ENCODE data around the gene BRSK1. TPM values are rescaled to one million over a fixed set of nuclear protein-coding genes. Genes with fewer than 3 reads are reported as not detected.

The BRSK1 gene
- total and polyA plus RNA-seq, 2 of the 8 experiments (the other 6 are each of a cell fraction or from before 2014, with no cell fraction given), result 27.6 to 32.7 TPM

DNA sequence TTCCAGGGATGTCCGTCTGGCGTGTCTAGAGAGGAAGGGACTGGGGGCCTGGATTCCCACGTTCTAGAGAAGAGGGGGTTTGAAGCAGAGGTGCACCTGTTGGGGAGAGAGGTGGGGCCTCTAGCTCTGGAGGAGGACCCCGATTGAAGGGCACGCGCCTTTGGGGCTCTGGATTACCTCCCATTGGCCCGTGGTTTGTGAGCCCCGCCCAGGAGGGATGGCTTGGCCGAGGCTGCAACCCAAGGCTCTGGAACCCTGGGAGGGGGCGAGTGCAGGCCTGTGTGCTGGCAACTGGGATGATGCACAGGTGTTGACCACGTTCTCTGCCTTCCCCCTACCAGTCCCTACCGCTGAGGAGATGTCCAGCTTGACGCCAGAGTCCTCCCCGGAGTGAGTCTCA is 21.2 kb downstream of the BRSK1 start:
- DNase-seq (ENCODE audit: low read depth in 1 of 2, low spot score in 2 of 2) (peak in 1 of 2 experiments; percentile 71), FAIRE-seq (no peak)
- Histone ChIP-seq H3K27me3 (replicated peaks in 1 of 4; ENCODE audit: control insufficient read depth in 3 of 4, extremely low read depth in 1 of 4, insufficient read depth in 3 of 4, low read length in 3 of 4) (no peaks in the 10 kb centered on the region), H2BK12ac (ENCODE audit: low read depth, low read length) (0 out of 2 replicates have a peak overlapping the region, but pooled peaks have one; percentile 2), H4K91ac (replicated peaks; ENCODE audit: insufficient read length, low read length) (no peak overlapping the region), H2BK120ac (replicated peaks; ENCODE audit: low read depth, low read length) (no peak overlapping the region), H3K4ac (replicated peaks; ENCODE audit: insufficient read length, low read depth, low read length) (no peak overlapping the region), H2BK20ac (ENCODE audit: low read length) (no peak overlapping the region), H4K5ac (ENCODE audit: insufficient read length, low read depth, low read length) (no peak overlapping the region), H3K9me3 (ENCODE audit: insufficient read depth in 2 of 2, low read depth in 1 of 2, low read length in 1 of 2) (no peaks in the 10 kb centered on the region), H3K4me3 (ENCODE audit: extremely low read depth in 1 of 4, insufficient read depth in 2 of 4, low read depth in 3 of 4, low read length in 4 of 4) (no peak overlapping the region), H3K18ac (ENCODE audit: extremely low read depth, low read length) (no peak overlapping the region), H3K4me2 (ENCODE audit: insufficient read depth in 1 of 2, low read depth in 2 of 2, low read length in 2 of 2) (no peak overlapping the region), H2AFZ (ENCODE audit: low read length) (no peak overlapping the region), H3K36me3 (ENCODE audit: control insufficient read depth in 2 of 4, insufficient read depth in 4 of 4, low read length in 3 of 4) (peaks cover 21 to 54% (median 39%) of the 10 kb centered on the region in 4 experiments), H4K20me1 (replicated peaks in 1 of 2; ENCODE audit: control insufficient read depth in 1 of 2, insufficient read depth in 2 of 2, low read length in 2 of 2) (peaks cover 0 to 5% of the 10 kb centered on the region in 2 experiments), H3K79me1 (ENCODE audit: low read depth, low read length) (no peaks in the 10 kb centered on the region; the same call in 1 of the 2 replicates), H2BK5ac (ENCODE audit: low read depth, low read length) (no peak overlapping the region), H3K23me2 (ENCODE audit: low read depth, low read length) (peaks cover 2% of the 10 kb centered on the region; the same call in 1 of the 2 replicates), H3K56ac (replicated peaks; ENCODE audit: insufficient read length, low read depth, low read length) (no peak overlapping the region), H2BK15ac (ENCODE audit: low read length) (no peak overlapping the region), H3K9ac (replicated peaks in 1 of 4; ENCODE audit: extremely low read depth in 1 of 4, low read depth in 3 of 4, low read length in 3 of 4) (no peak overlapping the region), H2AK5ac (ENCODE audit: low read depth, low read length) (no peak overlapping the region), H3K79me2 (ENCODE audit: control insufficient read depth in 1 of 2, insufficient read depth in 2 of 2, low read length in 2 of 2) (no peaks in the 10 kb centered on the region), H3K27ac (ENCODE audit: low read depth, low read length) (no peak overlapping the region), H4K8ac (ENCODE audit: extremely low read depth, insufficient read depth, low read length) (no peak overlapping the region), H3K14ac (ENCODE audit: insufficient read length) (no peak overlapping the region), H3K23ac (ENCODE audit: insufficient read length) (no peak overlapping the region), H3K4me1 (replicated peaks in 1 of 4; ENCODE audit: control insufficient read depth in 3 of 4, insufficient read depth in 4 of 4, low read length in 3 of 4) (peaks cover 0 to 8% (median 3%) of the 10 kb centered on the region in 4 experiments; a peak in 3 of 7 replicates)
- WGBS, 2 experiments (ENCODE audit: extremely low coverage in 1 of 2, insufficient coverage in 1 of 2, insufficient read length in 1 of 2, insufficient replicate concordance in 2 of 2, low coverage in 1 of 2, low lambda C conversion rate in 2 of 2, missing lambda C conversion rate in 1 of 2), result 84% methylated on average over 14 of the region's 14 CpGs; no CpG with 5 or more reads in 1 of the 2 experiments
- ChIA-PET CTCF (ENCODE audit: partially characterized antibody) (interaction anchor here (0.9 kb wide), 1 partner anchor 145 kb away, joined by 3 read pairs; no protein-coding TSS in a partner anchor), POLR2A (ENCODE audit: partially characterized antibody) (interaction anchor here (0.5 to 1.7 kb wide), 6 partner anchors 12 to 102 kb away, joined by 3 read pairs; partner anchors contain the start of genes HSPBP1 and KMT5C)
- TF ChIP-seq NANOG (IDR thresholded peaks at IDR 0.05; ENCODE audit: insufficient read depth, low read depth, low read length, poor library complexity, severe bottlenecking), result no peak
- no peak for TF ChIP-seq RAD21 (IDR thresholded peaks at IDR 0.05 in 1 of 2, conservative IDR thresholded peaks at IDR 0.05 in 1 of 2; ENCODE audit: low read depth in 2 of 2, low read length in 2 of 2)
- no peak for TF ChIP-seq JUND (IDR thresholded peaks at IDR 0.05; ENCODE audit: low read length)
- no peak for TF ChIP-seq BRCA1 (IDR thresholded peaks at IDR 0.05; ENCODE audit: low read depth, low read length)
- no peak for TF ChIP-seq TEAD4 (IDR thresholded peaks at IDR 0.05; ENCODE audit: low read depth, low read length)
- TF ChIP-seq KDM4A (IDR thresholded peaks at IDR 0.05; ENCODE audit: low read depth, low read length, severe bottlenecking), result no peak
- TF ChIP-seq, protein P1, sequence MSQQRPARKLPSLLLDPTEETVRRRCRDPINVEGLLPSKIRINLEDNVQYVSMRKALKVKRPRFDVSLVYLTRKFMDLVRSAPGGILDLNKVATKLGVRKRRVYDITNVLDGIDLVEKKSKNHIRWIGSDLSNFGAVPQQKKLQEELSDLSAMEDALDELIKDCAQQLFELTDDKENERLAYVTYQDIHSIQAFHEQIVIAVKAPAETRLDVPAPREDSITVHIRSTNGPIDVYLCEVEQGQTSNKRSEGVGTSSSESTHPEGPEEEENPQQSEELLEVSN (IDR thresholded peaks at IDR 0.05), result no peak
